ENCODE results near the gene MRPL48. TPM values are rescaled to one million over a fixed set of nuclear protein-coding genes. Genes with fewer than 3 reads are reported as not detected.

MRPL48 gene
- polyA plus RNA-seq, 1 of the 3 experiments (the other 2 are of a cell fraction), result 29.2 TPM

GRCh38 chr11:73810637-73811036 is 23.0 kb downstream of the MRPL48 start:
- TF ChIP-seq FOXM1 (IDR thresholded peaks at IDR 0.05; ENCODE audit: low read depth), result no peak
- no peak for TF ChIP-seq SMC3 (IDR thresholded peaks at IDR 0.05; ENCODE audit: low read depth, low read length)
- TF ChIP-seq POLR2AphosphoS5 (IDR thresholded peaks at IDR 0.05; ENCODE audit: low read depth, low read length), result no peak
- TF ChIP-seq EP300 (IDR thresholded peaks at IDR 0.05; ENCODE audit: borderline replicate concordance in 1 of 2, low read depth in 1 of 2, low read length in 1 of 2), result no peak
- no peak for TF ChIP-seq MXI1 (IDR thresholded peaks at IDR 0.05; ENCODE audit: low read depth, low read length)
- no peak for TF ChIP-seq CHD2 (IDR thresholded peaks at IDR 0.05; ENCODE audit: low read length, partially characterized antibody)
- TF ChIP-seq RFX5 (IDR thresholded peaks at IDR 0.05; ENCODE audit: low read length), result no peak
- no peak for TF ChIP-seq RAD21 (IDR thresholded peaks at IDR 0.05; ENCODE audit: low read length)
- TF ChIP-seq TEAD4 (IDR thresholded peaks at IDR 0.05; ENCODE audit: borderline replicate concordance, insufficient read depth), result no peak
- TF ChIP-seq RXRA (IDR thresholded peaks at IDR 0.05; ENCODE audit: borderline replicate concordance, low read depth), result no peak
- Histone ChIP-seq H3K79me2 (ENCODE audit: insufficient read depth) (no peaks in the 10 kb centered on the region), H3F3A (replicated peaks; ENCODE audit: insufficient read depth) (no peaks in the 10 kb centered on the region), H3K27me3 (ENCODE audit: insufficient read depth) (no peaks in the 10 kb centered on the region), H3K9me3 (no peaks in the 10 kb centered on the region), H3K9ac (no peak overlapping the region), H3K4me1 (ENCODE audit: control insufficient read depth in 1 of 2, insufficient read depth in 2 of 2, low read depth in 1 of 2, low read length in 1 of 2) (no peaks in the 10 kb centered on the region), H3K27ac (ENCODE audit: low read depth in 2 of 2, low read length in 1 of 2) (no peak overlapping the region), H4K20me1 (ENCODE audit: insufficient read depth) (no peaks in the 10 kb centered on the region), H2AFZ (ENCODE audit: low read depth) (no peak overlapping the region), H3K9me2 (no peaks in the 10 kb centered on the region), H3K36me3 (replicated peaks in 1 of 2; ENCODE audit: control insufficient read depth in 1 of 2, insufficient read depth in 2 of 2, low read length in 1 of 2) (peaks cover 0 to 2% of the 10 kb centered on the region in 2 experiments), H3K4me3 (ENCODE audit: low read depth in 2 of 2, low read length in 1 of 2) (no peak overlapping the region), H3K4me2 (no peak overlapping the region)
- WGBS (ENCODE audit: low lambda C conversion rate), result 82% methylated on average over 1 of the region's 1 CpG
- ChIA-PET CTCF (no interaction called here), POLR2A (no interaction called here)
- no peak for DNase-seq

- Histone ChIP-seq H3K9me2 (no peaks in the 10 kb centered on the region), H3K4me3 (ENCODE audit: low read depth in 2 of 2, low read length in 1 of 2) (no peak overlapping the region), H2AFZ (ENCODE audit: low read depth) (no peak overlapping the region), H3K36me3 (replicated peaks in 1 of 2; ENCODE audit: control insufficient read depth in 1 of 2, insufficient read depth in 2 of 2, low read length in 1 of 2) (peaks cover 0 to 2% of the 10 kb centered on the region in 2 experiments), H3K27me3 (ENCODE audit: insufficient read depth) (no peaks in the 10 kb centered on the region), H4K20me1 (ENCODE audit: insufficient read depth) (no peaks in the 10 kb centered on the region), H3K4me2 (no peak overlapping the region), H3K4me1 (ENCODE audit: control insufficient read depth in 1 of 2, insufficient read depth in 2 of 2, low read depth in 1 of 2, low read length in 1 of 2) (no peaks in the 10 kb centered on the region), H3K79me2 (ENCODE audit: insufficient read depth) (no peaks in the 10 kb centered on the region), H3K9me3 (no peaks in the 10 kb centered on the region), H3K9ac (no peak overlapping the region), H3K27ac (ENCODE audit: low read depth in 2 of 2, low read length in 1 of 2) (no peak overlapping the region), H3F3A (replicated peaks; ENCODE audit: insufficient read depth) (no peaks in the 10 kb centered on the region)
- TF ChIP-seq TEAD4 (IDR thresholded peaks at IDR 0.05; ENCODE audit: borderline replicate concordance, insufficient read depth) (no peak), PBX3 (IDR thresholded peaks at IDR 0.05) (no peak), RFX5 (IDR thresholded peaks at IDR 0.05; ENCODE audit: low read length) (no peak), SIN3A (IDR thresholded peaks at IDR 0.05; ENCODE audit: borderline replicate concordance, low read depth, low read length) (no peak), CTCF (IDR thresholded peaks at IDR 0.05) (no peak), JUND (IDR thresholded peaks at IDR 0.05) (no peak), MAX (IDR thresholded peaks at IDR 0.05; ENCODE audit: low read depth) (no peak), ELF1 (IDR thresholded peaks at IDR 0.05) (no peak), FOXJ3 (CRISPR knock-in tag; IDR thresholded peaks at IDR 0.05) (no peak), RAD21 (IDR thresholded peaks at IDR 0.05; ENCODE audit: low read length) (no peak), ZBTB33 (IDR thresholded peaks at IDR 0.05; ENCODE audit: borderline replicate concordance, low read depth) (no peak), FOSL2 (IDR thresholded peaks at IDR 0.05; ENCODE audit: borderline replicate concordance, low read depth) (no peak), NFIC (IDR thresholded peaks at IDR 0.05; ENCODE audit: borderline replicate concordance) (no peak), NRF1 (IDR thresholded peaks at IDR 0.05; ENCODE audit: low read depth, low read length) (no peak)
- POLR2A ChIA-PET, result no interaction called here
- 92% methylated on average over 3 of the region's 3 CpGs for WGBS (ENCODE audit: low lambda C conversion rate)
- DNase-seq, result no peak
- CTCF ChIA-PET, result no interaction called here
Measured at GRCh38 chr11:73812234-73812633, 24.6 kb downstream of the MRPL48 start.
